GM12865 (cell line): ENCODE results near the gene CACNA1G.

Experiments
- DNase-seq: peaks from one replicate; pipeline ENCODE4 v3.0.0; 2010; ENCODE audit warnings: low read depth
- H3K4me3 ChIP-seq: 2 replicates; pipeline ENCODE4 v1.5.1; 2011; ENCODE audit warnings: mild to moderate bottlenecking, low read depth, low read length, control low read depth
- TF ChIP-seq, protein P1 (sequence below): IDR thresholded peaks from 2 replicates; pipeline ENCODE4 v1.5.1; 2011; ENCODE audit warnings: low read length, control low read depth, low read depth, inconsistent platforms; ENCODE audit not compliant: insufficient read depth; ENCODE audit errors: missing control alignments

The CACNA1G gene

GRCh38 chr17:50580646-50581045 is 20.1 kb downstream of the CACNA1G start:
- TF ChIP-seq, protein P1, sequence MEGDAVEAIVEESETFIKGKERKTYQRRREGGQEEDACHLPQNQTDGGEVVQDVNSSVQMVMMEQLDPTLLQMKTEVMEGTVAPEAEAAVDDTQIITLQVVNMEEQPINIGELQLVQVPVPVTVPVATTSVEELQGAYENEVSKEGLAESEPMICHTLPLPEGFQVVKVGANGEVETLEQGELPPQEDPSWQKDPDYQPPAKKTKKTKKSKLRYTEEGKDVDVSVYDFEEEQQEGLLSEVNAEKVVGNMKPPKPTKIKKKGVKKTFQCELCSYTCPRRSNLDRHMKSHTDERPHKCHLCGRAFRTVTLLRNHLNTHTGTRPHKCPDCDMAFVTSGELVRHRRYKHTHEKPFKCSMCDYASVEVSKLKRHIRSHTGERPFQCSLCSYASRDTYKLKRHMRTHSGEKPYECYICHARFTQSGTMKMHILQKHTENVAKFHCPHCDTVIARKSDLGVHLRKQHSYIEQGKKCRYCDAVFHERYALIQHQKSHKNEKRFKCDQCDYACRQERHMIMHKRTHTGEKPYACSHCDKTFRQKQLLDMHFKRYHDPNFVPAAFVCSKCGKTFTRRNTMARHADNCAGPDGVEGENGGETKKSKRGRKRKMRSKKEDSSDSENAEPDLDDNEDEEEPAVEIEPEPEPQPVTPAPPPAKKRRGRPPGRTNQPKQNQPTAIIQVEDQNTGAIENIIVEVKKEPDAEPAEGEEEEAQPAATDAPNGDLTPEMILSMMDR: no peak
- DNase-seq: no peak
- no peak overlapping the region for H3K4me3 ChIP-seq

GRCh38 chr17:50581316-50581715 is 20.8 kb downstream of the CACNA1G start:
- H3K4me3 ChIP-seq: no peak overlapping the region
- TF ChIP-seq, protein P1: no peak
- no peak for DNase-seq

- TF ChIP-seq, protein P1: no peak
- no peak for DNase-seq
- H3K4me3 ChIP-seq: no peak overlapping the region
These were observed 22.2 kb downstream of the CACNA1G start for GRCh38 chr17:50582741-50583140.

GRCh38 chr17:50583641-50584040 is 23.1 kb downstream of the CACNA1G start:
- no peak for DNase-seq
- H3K4me3 ChIP-seq: no peak overlapping the region
- TF ChIP-seq, protein P1: no peak

GRCh38 chr17:50584116-50584515 is 23.6 kb downstream of the CACNA1G start:
- DNase-seq: no peak
- H3K4me3 ChIP-seq: no peak overlapping the region
- TF ChIP-seq, protein P1: no peak

GRCh38 chr17:50584749-50585148 is 24.2 kb downstream of the CACNA1G start:
- H3K4me3 ChIP-seq: no peak overlapping the region
- TF ChIP-seq, protein P1: no peak
- DNase-seq: no peak

DNA sequence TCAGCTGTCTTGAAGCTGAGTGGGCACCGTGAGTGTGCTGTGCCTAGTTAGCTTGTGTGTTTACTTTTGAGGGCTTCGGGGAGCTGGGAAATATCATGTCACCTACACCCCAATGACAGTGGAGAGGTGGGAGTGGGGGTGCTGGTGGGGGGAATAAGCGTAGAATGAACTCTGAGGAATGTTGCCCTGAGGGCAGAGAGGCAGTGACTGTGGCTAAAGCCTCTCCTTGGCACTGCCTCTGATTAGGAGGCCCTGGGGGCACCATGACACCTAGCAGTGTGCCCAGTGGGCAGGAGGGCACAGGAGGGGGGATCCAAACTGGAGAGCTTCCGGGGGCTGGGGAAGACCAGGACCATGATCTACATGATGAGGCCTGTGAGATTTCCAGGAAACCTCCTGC is 24.8 kb downstream of the CACNA1G start:
- TF ChIP-seq, protein P1: no peak
- H3K4me3 ChIP-seq: no peak overlapping the region
- no peak for DNase-seq
